Uterus (tissue), 2 donors: Measurements from ENCODE around the gene NOXA1.

Experiments
- CTCF ChIP-seq, 4 experiments: fragments of 200-600 bp in 2 of 4; fragments of 450-650 bp in 2 of 4; sonication (generic) in 2 of 4; IDR thresholded peaks; one replicate each; pipeline ENCODE4 v1.5.1; 2016 to 2019; ENCODE audit warnings: antibody characterized with exemption in 4 of 4, mild to moderate bottlenecking in 2 of 4, moderate library complexity in 1 of 4
- POLR2A ChIP-seq, 2 donors: fragments of 450-650 bp; IDR thresholded peaks; one replicate each; pipeline ENCODE4 v1.6.1; 2016; ENCODE audit warnings: antibody characterized with exemption in 2 of 2, mild to moderate bottlenecking in 1 of 2, moderate library complexity in 1 of 2

- TF ChIP-seq CTCF (IDR thresholded peaks at IDR 0.05) (no peak), POLR2A (IDR thresholded peaks at IDR 0.05) (no peak)
These were observed 56.0 kb downstream of the NOXA1 start for GRCh38 chr9:137478962-137479861.
